Epithelial cell of esophagus (primary cell): ENCODE data around the gene GPRIN3.

ENCODE experiments used
- DNase-seq: peaks from one replicate; pipeline ENCODE4 v3.0.0; 2010; ENCODE audit warnings: low read depth
- H3K4me3 ChIP-seq: 2 replicates; pipeline ENCODE4 v1.5.1; 2011; ENCODE audit warnings: mild to moderate bottlenecking, low read length, control low read depth
- TF ChIP-seq, protein P1 (sequence below): IDR thresholded peaks from 2 replicates; pipeline ENCODE4 v1.5.1; 2011; ENCODE audit warnings: low read depth, mild to moderate bottlenecking, low read length, control low read depth, inconsistent platforms; ENCODE audit not compliant: insufficient read depth; ENCODE audit errors: missing control alignments

The GPRIN3 gene

DNA sequence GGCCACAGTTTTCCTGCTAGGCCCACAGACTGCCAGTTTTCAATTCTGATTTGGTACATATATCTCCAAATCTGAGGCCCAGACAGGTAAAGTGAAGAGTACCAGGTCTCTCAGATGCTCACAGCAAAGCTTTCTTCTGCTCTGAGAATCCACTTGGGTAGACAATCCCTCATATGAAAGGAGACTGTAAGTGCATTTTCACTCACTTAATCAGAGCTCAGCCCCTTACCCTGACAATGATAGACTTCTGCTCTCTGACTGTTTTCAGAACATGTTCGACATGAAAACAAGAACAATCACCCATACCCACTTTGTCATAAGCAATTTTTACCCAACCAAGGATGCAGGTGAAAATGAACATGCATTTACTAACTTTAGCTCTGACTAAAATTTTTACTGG is 7.1 kb downstream of the GPRIN3 start:
- TF ChIP-seq, protein P1, sequence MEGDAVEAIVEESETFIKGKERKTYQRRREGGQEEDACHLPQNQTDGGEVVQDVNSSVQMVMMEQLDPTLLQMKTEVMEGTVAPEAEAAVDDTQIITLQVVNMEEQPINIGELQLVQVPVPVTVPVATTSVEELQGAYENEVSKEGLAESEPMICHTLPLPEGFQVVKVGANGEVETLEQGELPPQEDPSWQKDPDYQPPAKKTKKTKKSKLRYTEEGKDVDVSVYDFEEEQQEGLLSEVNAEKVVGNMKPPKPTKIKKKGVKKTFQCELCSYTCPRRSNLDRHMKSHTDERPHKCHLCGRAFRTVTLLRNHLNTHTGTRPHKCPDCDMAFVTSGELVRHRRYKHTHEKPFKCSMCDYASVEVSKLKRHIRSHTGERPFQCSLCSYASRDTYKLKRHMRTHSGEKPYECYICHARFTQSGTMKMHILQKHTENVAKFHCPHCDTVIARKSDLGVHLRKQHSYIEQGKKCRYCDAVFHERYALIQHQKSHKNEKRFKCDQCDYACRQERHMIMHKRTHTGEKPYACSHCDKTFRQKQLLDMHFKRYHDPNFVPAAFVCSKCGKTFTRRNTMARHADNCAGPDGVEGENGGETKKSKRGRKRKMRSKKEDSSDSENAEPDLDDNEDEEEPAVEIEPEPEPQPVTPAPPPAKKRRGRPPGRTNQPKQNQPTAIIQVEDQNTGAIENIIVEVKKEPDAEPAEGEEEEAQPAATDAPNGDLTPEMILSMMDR, result no peak
- DNase-seq, result no peak
- H3K4me3 ChIP-seq, result no peak overlapping the region

DNA sequence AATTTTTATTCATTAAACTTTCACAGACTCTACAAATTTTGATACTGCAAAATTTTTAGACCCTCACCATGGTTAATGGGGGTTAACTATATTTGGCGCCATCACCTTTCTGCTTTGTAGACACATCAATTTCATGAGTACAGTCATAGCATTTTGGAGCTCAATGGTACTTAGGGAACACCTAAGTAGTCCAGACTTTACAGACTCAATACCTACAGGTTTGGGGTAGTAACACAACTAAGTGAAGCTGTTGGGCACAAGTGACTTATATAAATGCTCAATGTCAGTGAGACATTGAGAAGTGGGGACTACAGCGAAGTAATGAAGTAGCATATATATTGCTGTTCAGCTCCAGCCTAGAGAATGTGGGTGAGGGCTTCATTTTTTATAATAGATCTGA is 7.5 kb downstream of the GPRIN3 start:
- DNase-seq, result no peak

DNA sequence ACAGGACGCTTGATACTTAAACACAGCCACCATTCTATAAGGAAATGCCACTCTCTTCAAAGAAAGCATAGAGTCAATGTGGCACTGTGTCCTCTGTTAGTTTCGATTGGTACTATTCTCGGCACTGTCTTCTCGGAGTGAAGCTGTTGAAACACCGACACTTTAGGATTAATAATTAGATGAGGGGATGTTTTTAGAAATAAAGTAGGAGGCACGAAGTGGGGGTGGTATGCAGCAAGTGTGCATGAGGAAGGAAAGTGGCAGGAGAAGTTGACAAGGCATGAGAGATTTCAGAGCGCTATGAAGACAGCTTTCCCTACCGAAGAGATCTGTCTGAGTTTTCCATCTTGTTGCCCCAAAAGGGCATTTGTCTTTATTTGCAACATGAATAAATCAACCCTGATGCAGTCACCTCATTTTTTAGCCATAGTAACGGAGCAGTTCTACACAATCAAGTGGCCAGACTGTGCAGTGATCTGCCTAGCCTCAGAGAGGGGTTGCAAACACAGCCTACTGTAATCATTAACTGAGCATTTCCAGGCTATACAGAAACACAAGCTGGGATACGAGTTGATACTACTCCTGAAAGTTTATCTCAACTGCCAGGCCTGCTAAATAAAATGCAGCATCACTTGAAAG is 8.3 kb downstream of the GPRIN3 start:
- no peak for DNase-seq
- H3K4me3 ChIP-seq, result no peak overlapping the region
- TF ChIP-seq, protein P1, result no peak

More for the DNA sequence above, 7.5 kb downstream of the GPRIN3 start:
- no peak overlapping the region for H3K4me3 ChIP-seq
- TF ChIP-seq, protein P1, result no peak

DNA sequence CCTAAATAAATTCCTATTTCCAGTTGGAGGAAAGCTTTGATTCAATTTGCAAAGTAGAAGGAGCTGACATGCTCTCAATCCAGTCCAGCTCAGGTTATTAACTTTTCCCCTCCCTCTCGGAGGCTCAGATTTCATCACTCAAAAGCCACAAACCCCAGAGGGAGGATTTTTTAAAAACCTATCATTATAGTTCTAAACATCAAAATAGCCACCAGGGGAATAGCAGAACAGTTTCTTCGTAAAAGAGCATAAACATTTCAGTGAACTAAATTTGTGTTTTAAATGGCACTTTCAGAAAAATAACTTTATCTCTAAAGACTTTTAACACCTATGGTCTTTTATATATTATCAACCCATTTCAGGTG is 8.8 kb downstream of the GPRIN3 start:
- TF ChIP-seq, protein P1, result no peak
- no peak for DNase-seq
- H3K4me3 ChIP-seq, result no peak overlapping the region

DNA sequence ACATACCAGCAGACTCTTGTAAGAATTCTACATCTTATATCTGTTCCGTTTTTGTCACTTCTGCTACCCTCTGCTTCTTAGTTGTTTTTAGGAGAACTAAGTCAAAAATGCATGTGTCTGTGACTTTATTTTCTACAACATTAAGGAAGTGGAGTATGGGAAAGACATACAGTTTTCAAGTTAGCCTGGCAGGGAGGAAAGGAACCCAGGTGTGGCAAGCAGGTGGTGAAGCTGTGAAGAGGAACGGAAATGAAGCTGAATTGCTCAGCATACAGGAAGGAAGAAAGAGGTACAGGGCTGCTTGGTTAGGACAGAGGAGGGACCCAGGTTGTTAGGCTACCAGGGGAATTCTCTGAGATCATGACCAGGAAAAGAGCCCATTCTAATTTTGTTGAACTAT is 9.4 kb downstream of the GPRIN3 start:
- no peak for DNase-seq
- H3K4me3 ChIP-seq, result no peak overlapping the region
- TF ChIP-seq, protein P1, result no peak

DNA sequence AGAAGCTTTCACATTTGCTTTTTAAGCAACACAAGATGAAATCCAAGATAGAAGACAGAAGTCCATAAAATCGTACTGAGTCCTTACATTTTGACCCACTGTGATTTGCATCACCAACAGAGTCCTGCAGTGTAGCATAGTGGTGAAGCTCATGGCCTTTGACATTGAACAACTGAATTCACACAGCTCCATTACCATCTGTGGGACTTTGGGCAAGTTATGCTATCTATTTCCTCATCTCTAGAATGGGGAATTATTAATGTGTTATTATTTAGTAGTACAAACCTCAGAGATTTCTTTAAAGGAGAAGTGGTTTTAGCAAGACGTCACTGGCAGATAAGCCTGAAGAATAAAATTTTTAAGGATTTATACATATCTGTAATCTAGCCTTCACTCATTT is 10.7 kb downstream of the GPRIN3 start:
- H3K4me3 ChIP-seq, result no peak overlapping the region
- TF ChIP-seq, protein P1, result no peak
- DNase-seq, result no peak

DNA sequence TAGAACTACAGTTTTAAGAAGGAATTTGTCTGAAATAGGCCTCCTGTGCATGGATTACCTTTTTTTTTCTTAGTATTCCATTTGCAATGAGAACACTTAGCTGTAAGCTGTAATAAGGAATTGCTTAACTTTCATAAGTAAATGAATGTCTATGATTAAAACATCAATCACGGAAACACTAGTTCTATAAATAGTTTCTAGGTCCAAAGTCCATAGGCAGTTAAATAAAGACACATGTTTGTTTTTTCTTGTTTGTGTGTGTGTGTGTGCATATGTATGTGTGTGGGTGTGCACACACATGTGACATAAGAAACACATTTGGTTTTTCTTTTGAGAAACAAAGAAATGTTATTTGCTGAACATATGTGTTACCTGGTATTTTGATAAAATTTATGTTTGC is 11.2 kb downstream of the GPRIN3 start:
- TF ChIP-seq, protein P1, result no peak
- DNase-seq, result no peak
- H3K4me3 ChIP-seq, result no peak overlapping the region
